ENCODE results near the gene WDR37. TPM values are rescaled to one million over a fixed set of nuclear protein-coding genes. Genes with fewer than 3 reads are reported as not detected.

Gene WDR37
- total RNA-seq, 2 donors from 2014 or later: 11.9 to 22.8 TPM

DNA sequence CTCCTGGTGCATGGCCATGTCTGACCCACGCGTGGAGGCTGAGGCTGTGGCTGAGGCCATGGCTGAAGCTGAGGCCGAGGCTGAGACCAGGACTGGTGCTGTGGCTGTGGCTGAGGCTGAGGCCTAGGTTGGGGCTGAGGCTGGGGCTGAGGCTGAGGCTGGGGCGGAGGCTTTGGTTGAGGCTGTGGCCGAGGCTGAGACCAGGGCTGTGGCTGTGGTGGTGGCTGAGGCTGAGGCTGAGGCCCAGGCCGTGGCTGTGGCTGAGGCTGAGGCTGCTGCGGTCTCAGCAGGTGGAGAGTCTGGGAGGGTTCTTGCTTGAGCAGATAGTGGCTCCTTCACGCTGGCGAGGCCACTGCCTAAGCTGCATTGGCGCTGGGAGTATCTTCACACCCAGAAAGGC lies 76.4 kb downstream of the WDR37 start:
- Histone ChIP-seq H3K27me3 (replicated peaks; ENCODE audit: insufficient read depth) (no peaks in the 10 kb centered on the region), H3K4me1 (replicated peaks) (no peaks in the 10 kb centered on the region), H3K36me3 (peaks cover 0 to 19% of the 10 kb centered on the region in 2 donors), H3K27ac (no peak overlapping the region), H3K9me3 (no peaks in the 10 kb centered on the region), H3K4me3 (no peak overlapping the region)
- 92% methylated on average over 10 of the region's 10 CpGs for WGBS
- intact Hi-C loops (cut with DNase I): no loop called here
- TF ChIP-seq POLR2AphosphoS5 (IDR thresholded peaks at IDR 0.05) (no peak), POLR2A (IDR thresholded peaks at IDR 0.05) (no peak)
- TF ChIP-seq, protein P1, sequence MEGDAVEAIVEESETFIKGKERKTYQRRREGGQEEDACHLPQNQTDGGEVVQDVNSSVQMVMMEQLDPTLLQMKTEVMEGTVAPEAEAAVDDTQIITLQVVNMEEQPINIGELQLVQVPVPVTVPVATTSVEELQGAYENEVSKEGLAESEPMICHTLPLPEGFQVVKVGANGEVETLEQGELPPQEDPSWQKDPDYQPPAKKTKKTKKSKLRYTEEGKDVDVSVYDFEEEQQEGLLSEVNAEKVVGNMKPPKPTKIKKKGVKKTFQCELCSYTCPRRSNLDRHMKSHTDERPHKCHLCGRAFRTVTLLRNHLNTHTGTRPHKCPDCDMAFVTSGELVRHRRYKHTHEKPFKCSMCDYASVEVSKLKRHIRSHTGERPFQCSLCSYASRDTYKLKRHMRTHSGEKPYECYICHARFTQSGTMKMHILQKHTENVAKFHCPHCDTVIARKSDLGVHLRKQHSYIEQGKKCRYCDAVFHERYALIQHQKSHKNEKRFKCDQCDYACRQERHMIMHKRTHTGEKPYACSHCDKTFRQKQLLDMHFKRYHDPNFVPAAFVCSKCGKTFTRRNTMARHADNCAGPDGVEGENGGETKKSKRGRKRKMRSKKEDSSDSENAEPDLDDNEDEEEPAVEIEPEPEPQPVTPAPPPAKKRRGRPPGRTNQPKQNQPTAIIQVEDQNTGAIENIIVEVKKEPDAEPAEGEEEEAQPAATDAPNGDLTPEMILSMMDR (IDR thresholded peaks at IDR 0.05): no peak
- no peak for DNase-seq (ENCODE audit: low spot score)

DNA sequence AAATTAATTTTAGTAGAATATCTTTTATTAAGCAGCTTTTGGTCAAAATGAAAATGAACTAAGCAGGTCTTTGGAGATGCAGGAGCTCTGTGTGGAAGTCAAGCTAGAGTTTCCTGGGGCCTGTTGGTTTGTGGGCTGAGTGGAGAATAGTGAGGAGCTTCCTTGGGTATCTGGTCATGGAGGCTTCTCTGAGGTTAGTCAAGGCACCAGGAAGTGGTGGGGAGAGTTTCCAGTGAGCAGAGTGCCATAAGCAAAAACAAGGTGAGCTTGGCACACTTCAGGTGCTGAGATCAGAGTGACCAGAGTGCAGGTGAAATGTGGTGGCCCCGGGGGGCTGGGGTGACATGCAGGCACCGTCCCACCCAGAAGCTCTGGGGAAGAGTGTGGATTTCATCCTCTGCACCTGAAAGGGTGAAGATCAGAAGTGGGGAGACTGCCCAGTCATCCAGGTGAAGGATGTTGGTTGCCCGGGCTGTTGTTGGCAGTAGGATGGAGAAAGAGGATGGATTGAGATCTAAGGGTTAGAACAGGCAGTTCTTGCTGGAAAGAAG lies 77.4 kb downstream of the WDR37 start:
- TF ChIP-seq POLR2AphosphoS5 (IDR thresholded peaks at IDR 0.05): no peak
- TF ChIP-seq, protein P1 (IDR thresholded peaks at IDR 0.05): no peak
- TF ChIP-seq POLR2A (IDR thresholded peaks at IDR 0.05): no peak
- H3K27ac ChIP-seq: no peak overlapping the region
- intact Hi-C loops (cut with DNase I): no loop called here
- H3K4me3 ChIP-seq: no peak overlapping the region
- whole genome bisulfite sequencing: 96% methylated on average over 3 of the region's 3 CpGs
- no peak for DNase-seq (ENCODE audit: low spot score)
- H3K4me1 ChIP-seq (replicated peaks): no peaks in the 10 kb centered on the region
- H3K27me3 ChIP-seq (replicated peaks; ENCODE audit: insufficient read depth): no peaks in the 10 kb centered on the region
- H3K9me3 ChIP-seq: no peaks in the 10 kb centered on the region
- peaks cover 0 to 18% of the 10 kb centered on the region in 2 donors for H3K36me3 ChIP-seq

DNA sequence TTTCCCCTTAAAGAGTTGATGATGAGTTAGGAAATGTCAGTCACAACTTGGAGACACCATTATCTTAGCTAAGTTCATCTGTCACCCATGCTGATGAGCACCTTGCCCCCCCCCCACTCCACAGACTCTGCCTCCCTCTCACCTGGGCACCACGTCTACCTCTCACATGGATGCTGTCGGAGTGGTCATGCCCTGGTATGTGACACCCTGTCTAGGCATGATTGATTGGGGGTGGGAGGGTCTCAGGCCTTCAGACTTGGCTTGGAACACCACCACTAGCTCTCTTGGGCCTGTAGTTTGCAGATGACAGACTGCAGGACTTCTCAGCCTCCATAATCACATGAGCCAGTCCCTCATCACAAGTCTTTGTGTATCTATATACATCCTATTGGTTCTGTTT lies 78.0 kb downstream of the WDR37 start:
- H3K4me1 ChIP-seq (replicated peaks): no peaks in the 10 kb centered on the region
- H3K36me3 ChIP-seq: peaks cover 0 to 12% of the 10 kb centered on the region in 2 donors
- no peaks in the 10 kb centered on the region for H3K9me3 ChIP-seq
- no peaks in the 10 kb centered on the region for H3K27me3 ChIP-seq (replicated peaks; ENCODE audit: insufficient read depth)
- TF ChIP-seq POLR2AphosphoS5 (IDR thresholded peaks at IDR 0.05) (no peak), POLR2A (IDR thresholded peaks at IDR 0.05) (no peak)
- TF ChIP-seq, protein P1 (IDR thresholded peaks at IDR 0.05): no peak
- DNase-seq (ENCODE audit: low spot score): no peak
- intact Hi-C loops (cut with DNase I): no loop called here
- 63% methylated on average over 2 of the region's 2 CpGs for WGBS
- H3K27ac ChIP-seq: no peak overlapping the region
- H3K4me3 ChIP-seq: no peak overlapping the region

DNA sequence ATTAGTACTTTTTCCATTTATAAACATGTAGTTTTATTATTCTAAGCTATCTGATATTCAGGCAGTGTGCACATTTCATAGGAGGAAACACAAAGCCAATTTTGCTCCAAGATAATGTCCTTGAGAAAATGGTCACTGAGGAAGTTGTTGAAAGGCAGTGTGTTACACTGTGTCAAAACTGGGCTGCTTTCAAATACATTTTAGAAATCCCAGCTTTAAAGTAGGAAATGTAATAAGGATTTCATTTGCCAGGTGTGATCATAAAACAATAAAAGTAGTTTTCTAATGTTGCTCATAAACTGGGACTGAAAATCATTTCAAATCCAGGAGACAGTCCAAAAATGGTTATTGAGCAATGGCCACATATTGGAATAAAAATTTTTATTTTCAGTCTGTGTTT lies 80.1 kb downstream of the WDR37 start:
- Histone ChIP-seq H3K4me1 (replicated peaks) (no peaks in the 10 kb centered on the region), H3K27ac (no peak overlapping the region), H3K4me3 (no peak overlapping the region), H3K9me3 (no peaks in the 10 kb centered on the region), H3K27me3 (replicated peaks; ENCODE audit: insufficient read depth) (no peaks in the 10 kb centered on the region), H3K36me3 (no peaks in the 10 kb centered on the region)
- TF ChIP-seq, protein P1 (IDR thresholded peaks at IDR 0.05): no peak
- TF ChIP-seq POLR2A (IDR thresholded peaks at IDR 0.05): no peak
- TF ChIP-seq POLR2AphosphoS5 (IDR thresholded peaks at IDR 0.05): no peak
- intact Hi-C loops (cut with DNase I): no loop called here
- no peak for DNase-seq (ENCODE audit: low spot score)

DNA sequence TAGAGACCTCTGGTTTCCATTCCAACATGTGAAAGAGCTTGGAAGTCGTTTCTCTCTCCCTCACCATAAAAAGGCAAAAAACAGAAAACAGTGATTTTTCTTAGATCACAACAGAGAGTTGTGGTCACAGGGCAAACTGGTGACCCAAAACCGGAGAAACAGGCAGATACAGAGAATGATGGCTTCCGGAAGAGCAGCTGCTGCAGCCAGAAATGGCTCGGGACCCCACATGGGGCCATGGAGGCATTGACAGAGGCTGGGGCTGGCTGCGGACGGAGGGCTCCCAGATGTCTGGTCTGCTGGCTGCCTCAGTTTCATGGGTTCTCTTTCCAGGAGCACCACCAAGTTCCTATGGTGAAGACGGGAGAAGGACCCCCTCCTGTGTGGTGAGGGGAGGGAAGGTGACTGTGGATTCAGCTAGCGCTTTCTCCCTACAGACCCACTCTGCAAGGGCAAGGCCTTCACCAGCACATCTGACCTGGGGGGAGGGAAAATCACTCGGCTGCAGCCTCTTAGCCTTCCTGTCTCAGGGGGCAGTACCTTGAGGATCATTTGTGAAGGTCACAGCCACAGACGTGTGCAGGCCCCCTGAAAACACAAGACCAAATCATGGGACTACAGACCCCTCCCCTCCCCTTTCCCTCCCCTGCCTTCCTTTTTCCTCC lies 81.4 kb downstream of the WDR37 start:
- no peaks in the 10 kb centered on the region for H3K4me1 ChIP-seq (replicated peaks)
- no peaks in the 10 kb centered on the region for H3K27me3 ChIP-seq (replicated peaks; ENCODE audit: insufficient read depth)
- intact Hi-C loops (cut with DNase I): no loop called here
- no peaks in the 10 kb centered on the region for H3K36me3 ChIP-seq
- H3K9me3 ChIP-seq: no peaks in the 10 kb centered on the region
- H3K27ac ChIP-seq: no peak overlapping the region
- H3K4me3 ChIP-seq: no peak overlapping the region
- WGBS: 77% methylated on average over 9 of the region's 10 CpGs
- no peak for DNase-seq (ENCODE audit: low spot score)
- TF ChIP-seq POLR2AphosphoS5 (IDR thresholded peaks at IDR 0.05) (no peak), POLR2A (IDR thresholded peaks at IDR 0.05) (no peak)
- TF ChIP-seq, protein P1 (IDR thresholded peaks at IDR 0.05): no peak

All from prostate gland (tissue), 2 donors.